Transverse colon (tissue), 4 donors: ENCODE data around the gene CALY. TPM values are rescaled to one million over a fixed set of nuclear protein-coding genes. Genes with fewer than 3 reads are reported as not detected.

Experiments
- DNase-seq: peaks from one replicate; pipeline ENCODE4 v3.0.0-alpha.2; 2019
- H3K27ac ChIP-seq, 4 donors: fragments of 200-600 bp; sonication (generic); 2 replicates each; pipeline ENCODE4 v1.5.1; 2016 to 2018; ENCODE audit warnings: inconsistent platforms in 4 of 4
- H3K27me3 ChIP-seq: fragments of 200-600 bp; sonication (generic); 2 replicates; pipeline ENCODE4 v1.5.1; 2017; ENCODE audit warnings: inconsistent platforms
- H3K36me3 ChIP-seq, 4 donors: fragments of 200-600 bp; sonication (generic); 2 replicates each; pipeline ENCODE4 v1.5.1; 2017 to 2019; ENCODE audit warnings: inconsistent platforms in 4 of 4
- H3K4me1 ChIP-seq, 4 donors: fragments of 200-600 bp; sonication (generic); 2 replicates each; pipeline ENCODE4 v1.5.1; 2017 to 2020; ENCODE audit warnings: inconsistent platforms in 4 of 4
- H3K4me3 ChIP-seq, 4 donors: fragments of 200-600 bp; sonication (generic); 1 replicate in 1 of 4; 2 replicates in 3 of 4; pipeline versions ENCODE4 v1.5.1 to v1.6.1; 2017 to 2019; ENCODE audit warnings: inconsistent platforms in 4 of 4
- H3K9me3 ChIP-seq, 2 donors: fragments of 200-600 bp; sonication (generic); 2 replicates each; pipeline ENCODE4 v1.5.1; 2017 to 2019; ENCODE audit warnings: inconsistent platforms in 2 of 2
- CTCF ChIP-seq, 5 experiments: fragments of 200-600 bp in 3 of 5; fragments of 450-650 bp in 2 of 5; sonication (generic) in 3 of 5; IDR thresholded peaks; 1 replicate in 2 of 5; 2 replicates in 3 of 5; pipeline ENCODE4 v1.5.1; 2016 to 2017; ENCODE audit warnings: antibody characterized with exemption in 5 of 5, inconsistent platforms in 3 of 5, mild to moderate bottlenecking in 2 of 5, moderate library complexity in 1 of 5
- EP300 ChIP-seq: sonication (generic); formaldehyde crosslinking; IDR thresholded peaks from one replicate; pipeline ENCODE4 v1.6.1; 2017; ENCODE audit warnings: antibody characterized with exemption, low read depth
- POLR2A ChIP-seq: fragments of 450-650 bp; IDR thresholded peaks from one replicate; pipeline ENCODE4 v1.6.1; 2016; ENCODE audit warnings: antibody characterized with exemption, mild to moderate bottlenecking, moderate library complexity
- POLR2AphosphoS5 ChIP-seq, 3 donors: sonication (generic); formaldehyde crosslinking; IDR thresholded peaks; one replicate each; pipeline ENCODE4 v1.6.1; 2016; ENCODE audit warnings: antibody characterized with exemption in 3 of 3
- WGBS, 2 donors: methylation state at CpG; one replicate each; pipeline ENCODE4 v1.1.5; 2018; ENCODE audit warnings: low coverage in 1 of 2; 5-methylcytosine and 5-hydroxymethylcytosine counted together
- in situ Hi-C, 4 donors: fragments of 200-750 bp; cut with MboI; loops; one replicate each; pipeline versions ENCODE4 v1.15.0 to v1.15.1; 2017; ENCODE audit warnings: low sequenced_read_pairs in 3 of 4, low pct_ligation_motif_present in 1 of 4, low pct_unique_long_range_greater_than_20kb in 1 of 4
- intact Hi-C: fragments of 100-400 bp; cut with DNase I; formaldehyde crosslinking; loops from one replicate; pipeline ENCODE4 v1.15.1; 2023; ENCODE audit warnings: low total_unique reads
- total RNA-seq, 4 donors: library from RNA; depleted of rRNA; stranded (reverse); fragments of >200 nt; gene quantifications; one replicate each; pipeline ENCODE4 v1.1.0, GENCODE V29; 2016

The CALY gene
- total RNA-seq, 4 donors from 2014 or later: 0.82 to 1.3 TPM; not detected in 2

DNA sequence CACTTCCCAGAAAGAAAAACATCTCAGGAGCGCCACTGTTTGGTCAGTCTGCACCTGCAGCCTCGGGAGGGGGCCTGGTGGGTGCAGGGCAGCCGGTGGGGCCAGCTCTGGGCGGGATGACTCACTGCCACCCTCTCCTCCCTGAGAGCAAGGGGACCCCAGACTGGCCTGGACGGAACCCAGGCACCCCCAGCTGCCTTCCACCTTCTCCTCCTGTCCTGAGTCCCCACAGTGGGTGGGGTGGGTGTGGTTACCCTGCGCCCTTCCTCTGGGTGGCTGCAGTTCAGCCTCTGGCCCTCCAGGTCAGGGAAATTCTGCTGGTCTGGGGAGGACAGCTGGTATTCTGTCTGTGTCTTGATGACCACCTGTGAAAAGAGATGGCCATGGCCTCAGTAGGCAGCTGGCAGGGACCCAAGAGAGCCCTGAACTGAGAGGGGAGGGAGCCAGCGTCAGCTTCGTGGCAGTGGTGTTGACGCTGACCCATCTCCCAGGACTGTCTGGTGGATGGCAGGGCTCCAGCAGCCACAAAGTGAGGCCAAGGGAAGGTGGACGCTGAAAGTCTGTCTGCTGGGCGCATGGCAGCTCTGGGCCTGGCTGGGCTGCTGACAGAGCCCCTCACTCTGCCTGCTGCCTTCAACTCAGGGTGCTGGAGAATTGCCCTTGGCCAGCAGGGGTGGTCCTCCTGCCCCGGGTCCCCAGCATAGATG is 8.9 kb downstream of the CALY start:
- 34% methylated on average over 9 of the region's 12 CpGs; no CpG with 5 or more reads in 1 of the 2 donors for WGBS, 2 donors
- intact Hi-C loops: no loop called here
- Histone ChIP-seq H3K27ac (no peak overlapping the region), H3K27me3 (peaks cover 77% of the 10 kb centered on the region), H3K36me3 (no peaks in the 10 kb centered on the region), H3K9me3 (no peaks in the 10 kb centered on the region), H3K4me3 (no peak overlapping the region), H3K4me1 (peaks cover 12 to 25% (median 23%) of the 10 kb centered on the region in 4 donors)
- TF ChIP-seq POLR2A (no peak), CTCF (IDR thresholded peaks at IDR 0.05) (no peak), POLR2AphosphoS5 (IDR thresholded peaks at IDR 0.05) (no peak), EP300 (no peak)
- in situ Hi-C loops: loop anchor here in 1 of 4 donors (10.0 kb wide), 1 partner anchor 183 kb away; no protein-coding TSS in a partner anchor
- DNase-seq: no peak

GRCh38 chr10:133326745-133327650 is 9.7 kb downstream of the CALY start:
- in situ Hi-C loops: loop anchor here in 1 of 4 donors (10.0 kb wide), 1 partner anchor 182 kb away; no protein-coding TSS in a partner anchor
- intact Hi-C loops: no loop called here
- WGBS, 2 donors: 8 to 31% methylated on average over 6 to 27 of the region's 28 CpGs

DNA sequence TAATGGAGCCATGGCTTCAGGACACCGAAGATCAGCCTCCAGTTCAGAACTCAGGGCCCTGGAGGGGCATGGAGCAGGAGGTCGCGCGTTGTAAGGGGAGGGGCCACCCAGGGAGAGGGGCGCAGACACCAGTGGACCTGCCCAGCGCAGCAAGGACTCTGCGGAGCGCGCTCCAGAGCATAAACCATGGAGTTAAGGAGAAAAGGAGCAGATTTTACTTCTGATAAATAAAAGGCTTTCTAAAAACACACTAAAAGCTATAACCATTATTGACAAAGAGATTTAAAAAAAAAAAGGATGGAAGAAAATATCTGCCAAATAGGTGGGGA is 10.5 kb downstream of the CALY start:
- intact Hi-C loops: no loop called here
- H3K27me3 ChIP-seq: peaks cover 61% of the 10 kb centered on the region
- DNase-seq: no peak
- TF ChIP-seq CTCF (IDR thresholded peaks at IDR 0.05) (no peak), POLR2AphosphoS5 (IDR thresholded peaks at IDR 0.05) (no peak), EP300 (no peak), POLR2A (no peak)
- 41 to 100% methylated on average over 2 to 9 of the region's 9 CpGs for WGBS, 2 donors
- no peak overlapping the region for H3K27ac ChIP-seq
- peak overlapping the region in 2 of 4 donors; percentile 33 to 45 for H3K4me3 ChIP-seq
- H3K9me3 ChIP-seq: no peaks in the 10 kb centered on the region
- H3K36me3 ChIP-seq: no peaks in the 10 kb centered on the region
- H3K4me1 ChIP-seq: peaks cover 12 to 25% (median 23%) of the 10 kb centered on the region in 4 donors
- in situ Hi-C loops: loop anchor here in 1 of 4 donors (10.0 kb wide), 1 partner anchor 181 kb away; no protein-coding TSS in a partner anchor

More at GRCh38 chr10:133326745-133327650, 9.7 kb downstream of the CALY start:
- H3K36me3 ChIP-seq: no peaks in the 10 kb centered on the region
- H3K27ac ChIP-seq: no peak overlapping the region
- DNase-seq: no peak
- no peaks in the 10 kb centered on the region for H3K9me3 ChIP-seq
- H3K27me3 ChIP-seq: peaks cover 69% of the 10 kb centered on the region
- TF ChIP-seq CTCF (IDR thresholded peaks at IDR 0.05) (no peak), POLR2AphosphoS5 (IDR thresholded peaks at IDR 0.05) (no peak), POLR2A (no peak), EP300 (no peak)
- peaks cover 12 to 25% (median 23%) of the 10 kb centered on the region in 4 donors for H3K4me1 ChIP-seq
- H3K4me3 ChIP-seq: no peak overlapping the region
